ENCODE measurements around the gene NEDD4L. TPM values are rescaled to one million over a fixed set of nuclear protein-coding genes. Genes with fewer than 3 reads are reported as not detected.

NEDD4L gene
- total RNA-seq, 1 experiment from 2014 or later, result 10.9 TPM

GRCh38 chr18:58339890-58340289 lies 295.9 kb downstream of the NEDD4L start:
- DNase-seq (ENCODE audit: low read depth), result no peak

- DNase-seq (ENCODE audit: low read depth), result no peak
These were observed 297.9 kb downstream of the NEDD4L start for GRCh38 chr18:58341916-58342315.

- DNase-seq (ENCODE audit: low read depth), result no peak
These were observed 300.1 kb downstream of the NEDD4L start for GRCh38 chr18:58344080-58344670.

DNA sequence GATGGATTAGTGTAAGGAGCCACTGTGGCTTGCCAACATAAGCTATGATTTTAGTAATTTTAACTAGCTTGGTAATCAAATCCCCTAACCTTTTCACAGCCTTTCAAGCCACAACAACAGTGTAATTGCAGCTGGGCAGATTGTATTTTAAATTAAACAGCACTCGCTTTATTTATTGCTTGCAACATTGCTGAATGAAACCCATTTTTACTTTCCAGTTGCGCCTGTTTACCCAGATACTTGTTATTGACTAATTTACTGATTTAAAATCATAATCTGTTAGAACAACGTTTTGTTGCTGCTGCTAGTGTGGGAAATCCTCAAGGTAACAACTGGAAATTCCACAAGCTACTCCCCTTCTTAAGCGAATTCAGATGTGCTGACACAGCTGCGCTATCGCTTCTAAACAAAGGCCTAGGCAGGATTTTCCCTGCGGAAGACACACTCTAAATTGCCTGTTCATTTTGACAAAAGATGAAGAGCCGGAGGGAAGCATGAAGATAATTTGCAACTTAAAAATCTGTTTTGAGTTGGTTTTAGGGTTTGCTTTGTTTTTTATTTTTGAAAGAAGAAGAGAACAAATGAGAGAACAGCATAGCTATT lies 300.9 kb downstream of the NEDD4L start:
- DNase-seq (ENCODE audit: low read depth), result no peak

- no peak for DNase-seq (ENCODE audit: low read depth)
These were observed 301.8 kb downstream of the NEDD4L start for GRCh38 chr18:58345875-58346274.

GRCh38 chr18:58347135-58347534 lies 303.1 kb downstream of the NEDD4L start:
- DNase-seq (ENCODE audit: low read depth), result no peak

DNA sequence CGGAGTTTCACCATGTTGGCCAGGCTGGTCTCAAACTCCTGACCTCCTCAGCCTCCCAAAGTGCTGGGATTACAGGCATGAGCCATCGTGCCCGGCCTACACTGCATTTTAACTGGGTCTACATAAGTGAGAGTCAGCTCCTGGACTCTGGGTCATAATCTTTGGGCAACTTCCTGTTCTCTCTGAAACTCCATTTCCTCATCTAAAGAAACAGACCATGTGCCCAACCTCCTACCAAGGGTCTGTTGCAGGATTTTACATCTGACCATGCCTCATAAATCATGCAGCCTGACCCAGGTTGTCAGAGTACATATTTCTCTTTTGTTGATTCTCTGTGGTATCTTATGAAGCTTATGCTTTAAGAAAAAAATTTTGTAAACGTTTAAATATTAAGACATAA lies 304.5 kb downstream of the NEDD4L start:
- DNase-seq (ENCODE audit: low read depth), result no peak

DNA sequence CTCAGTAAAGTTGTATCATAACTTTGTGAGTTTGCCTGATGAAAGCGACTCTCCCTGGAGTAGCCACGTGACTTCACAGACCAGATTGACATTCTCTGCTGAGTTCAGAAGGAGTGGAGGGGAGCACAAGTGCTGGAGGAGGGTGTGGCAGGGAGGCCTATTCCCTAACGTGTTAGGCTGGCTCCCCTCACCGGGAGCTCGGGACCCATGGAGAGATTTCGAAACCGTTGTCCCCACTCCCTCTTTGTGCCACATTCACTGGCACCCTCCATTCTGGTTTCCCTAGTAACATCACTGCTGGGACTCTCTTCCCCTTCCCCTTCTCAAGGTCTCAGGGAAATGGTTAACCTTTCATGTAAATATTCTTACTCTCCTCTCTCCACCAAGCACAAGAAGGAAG lies 304.9 kb downstream of the NEDD4L start:
- no peak for DNase-seq (ENCODE audit: low read depth)

- no peak for DNase-seq (ENCODE audit: low read depth)
These were observed 305.6 kb downstream of the NEDD4L start for GRCh38 chr18:58349650-58350049.

GRCh38 chr18:58350526-58350925 lies 306.5 kb downstream of the NEDD4L start:
- no peak for DNase-seq (ENCODE audit: low read depth)

- DNase-seq (ENCODE audit: low read depth), result no peak
These were observed 307.8 kb downstream of the NEDD4L start for GRCh38 chr18:58351776-58352175.

- DNase-seq (ENCODE audit: low read depth), result no peak
These were observed 309.6 kb downstream of the NEDD4L start for GRCh38 chr18:58353581-58353980.

DNA sequence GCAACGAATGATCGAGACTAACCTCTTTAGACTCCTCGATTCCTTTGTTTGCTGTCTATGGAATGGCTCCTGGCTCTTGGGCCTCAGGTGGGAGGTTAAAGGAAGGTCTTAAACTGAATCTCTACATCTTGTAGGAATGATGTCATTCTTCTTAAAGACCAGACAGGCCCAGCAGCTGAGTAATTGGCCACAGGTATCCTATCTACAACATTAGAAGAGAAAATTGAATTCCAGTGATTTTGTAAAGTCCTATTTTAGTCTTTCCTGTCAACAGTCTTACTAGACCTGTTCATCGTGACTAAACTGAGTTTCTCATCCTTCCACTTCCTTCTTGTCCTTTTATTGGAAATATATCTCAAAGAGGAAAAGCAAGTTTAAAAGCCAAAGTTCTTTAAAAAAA lies 310.0 kb downstream of the NEDD4L start:
- no peak for DNase-seq (ENCODE audit: low read depth)

- DNase-seq (ENCODE audit: low read depth), result no peak
These were observed 310.8 kb downstream of the NEDD4L start for GRCh38 chr18:58354791-58355190.

GRCh38 chr18:58355243-58355642 lies 311.2 kb downstream of the NEDD4L start:
- peak; percentile 6 for DNase-seq (ENCODE audit: low read depth)

- peak; percentile 66 for DNase-seq (ENCODE audit: low read depth)
These were observed 315.2 kb downstream of the NEDD4L start for GRCh38 chr18:58359218-58359617.

- DNase-seq (ENCODE audit: low read depth), result no peak
These were observed 315.6 kb downstream of the NEDD4L start for GRCh38 chr18:58359620-58360019.

DNA sequence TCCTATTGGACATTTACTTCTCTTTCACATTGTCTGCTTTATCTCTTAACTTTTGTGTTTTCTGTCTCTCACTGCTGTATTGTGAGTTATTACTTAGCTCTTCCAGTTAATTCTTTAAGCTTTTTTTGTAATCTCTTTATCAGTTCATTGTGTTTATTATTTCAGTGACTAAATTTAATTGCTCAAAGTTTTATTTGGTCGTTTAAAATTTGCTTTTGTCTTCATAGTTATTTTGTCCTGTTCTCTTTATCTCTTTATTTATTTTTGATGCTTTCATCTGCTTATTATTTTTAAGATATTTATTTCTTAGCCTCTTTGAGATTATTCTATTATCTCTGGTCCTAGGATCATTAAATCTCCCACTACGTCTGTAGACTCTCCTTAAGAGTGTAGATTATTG lies 316.3 kb downstream of the NEDD4L start:
- no peak for DNase-seq (ENCODE audit: low read depth)

- DNase-seq (ENCODE audit: low read depth), result no peak
These were observed 317.2 kb downstream of the NEDD4L start for GRCh38 chr18:58361212-58361611.

GRCh38 chr18:58362027-58362575 lies 318.1 kb downstream of the NEDD4L start:
- peak; percentile 87 for DNase-seq (ENCODE audit: low read depth)

DNA sequence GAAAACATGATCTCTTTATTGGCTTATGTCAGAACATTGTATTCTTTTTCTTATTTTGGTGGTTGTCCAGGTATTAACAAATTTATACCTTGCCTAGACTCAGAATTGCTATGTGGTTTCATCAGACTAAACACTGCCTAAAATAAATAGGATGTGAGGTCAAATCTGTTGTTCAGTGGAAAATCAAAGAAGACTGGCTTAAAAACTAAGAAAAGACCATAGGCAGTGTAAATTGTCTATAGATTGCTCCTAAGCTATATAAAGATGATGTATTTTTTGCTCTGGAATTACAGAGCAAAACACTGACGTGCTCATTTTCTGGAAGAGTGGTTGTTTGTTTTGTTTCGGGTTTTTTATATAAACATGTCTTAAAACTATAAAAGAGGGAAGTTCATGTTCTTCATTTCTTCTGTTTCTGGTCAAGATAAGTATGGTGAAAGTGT lies 318.8 kb downstream of the NEDD4L start:
- DNase-seq (ENCODE audit: low read depth), result no peak

- peak; percentile 27 for DNase-seq (ENCODE audit: low read depth)
These were observed 319.9 kb downstream of the NEDD4L start for GRCh38 chr18:58363767-58364540.
